GM21723 (cell line): ENCODE measurements around the gene KLF16.
"Not testable (repeated sequence)": the region's sequence is repeated elsewhere in the genome, so short reads cannot be mapped to it uniquely, and the experiment has no call there.

Experiments used
- ATAC-seq: cut with Tn5 transposase; IDR thresholded peaks from one replicate; pipeline ENCODE4 v1.9.1; 2021; ENCODE audit warnings: mild to moderate bottlenecking, moderate library complexity; ENCODE audit not compliant: unreplicated experiment

KLF16 gene

GRCh38 chr19:1884719-1885334, 21.4 kb upstream of the KLF16 start:
- peak; percentile 20 for ATAC-seq

GRCh38 chr19:1884291-1884718, 20.9 kb upstream of the KLF16 start:
- ATAC-seq, result no peak

GRCh38 chr19:1883784-1884183, 20.4 kb upstream of the KLF16 start:
- ATAC-seq, result no peak

GRCh38 chr19:1882786-1883692, 19.7 kb upstream of the KLF16 start:
- ATAC-seq, result no peak

GRCh38 chr19:1882089-1882785, 18.9 kb upstream of the KLF16 start:
- ATAC-seq, result no peak

GRCh38 chr19:1881393-1882088, 18.2 kb upstream of the KLF16 start:
- not testable (repeated sequence) for ATAC-seq

GRCh38 chr19:1880611-1881392, 17.4 kb upstream of the KLF16 start:
- no peak for ATAC-seq

GRCh38 chr19:1879982-1880381, 16.6 kb upstream of the KLF16 start:
- ATAC-seq, result not testable (repeated sequence)

GRCh38 chr19:1878583-1878982, 15.2 kb upstream of the KLF16 start:
- ATAC-seq, result not testable (repeated sequence)

GRCh38 chr19:1877280-1877660, 13.9 kb upstream of the KLF16 start:
- ATAC-seq, result not testable (repeated sequence)

GRCh38 chr19:1876496-1877279, 13.3 kb upstream of the KLF16 start:
- ATAC-seq, result not testable (repeated sequence)

- peak; percentile 85 for ATAC-seq
These were observed 12.5 kb upstream of the KLF16 start for GRCh38 chr19:1875646-1876495.

- ATAC-seq, result not testable (repeated sequence)
These were observed 11.9 kb upstream of the KLF16 start for GRCh38 chr19:1875265-1875645.

GRCh38 chr19:1874554-1875185, 11.3 kb upstream of the KLF16 start:
- no peak for ATAC-seq

- no peak for ATAC-seq
These were observed 10.4 kb upstream of the KLF16 start for GRCh38 chr19:1873524-1874473.

GRCh38 chr19:1872807-1873523, 9.6 kb upstream of the KLF16 start:
- no peak for ATAC-seq
